GM21529 (cell line): ENCODE results near the gene USP32.

Source experiments
- ATAC-seq: cut with Tn5 transposase; IDR thresholded peaks from one replicate; pipeline ENCODE4 v1.9.1; 2021; ENCODE audit not compliant: unreplicated experiment

The USP32 gene

DNA sequence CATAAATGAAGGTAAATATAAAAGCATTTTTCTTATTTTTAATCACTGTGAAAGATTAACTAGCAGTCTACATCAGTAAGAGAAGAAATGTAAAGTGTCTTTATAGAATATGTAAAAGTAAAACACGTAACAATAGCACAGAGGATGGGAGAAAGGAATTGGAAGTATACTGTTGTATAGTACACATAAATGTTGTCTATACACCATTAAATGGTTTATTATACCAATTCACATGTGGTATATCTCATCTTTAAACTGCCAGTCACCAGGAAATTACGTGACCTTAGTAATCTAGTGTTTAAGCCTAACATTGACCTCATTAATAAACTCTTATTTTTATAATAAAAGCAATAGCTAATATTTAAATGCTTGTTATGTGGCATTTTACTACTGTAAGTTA lies 87.4 kb downstream of the USP32 start:
- no peak for ATAC-seq

DNA sequence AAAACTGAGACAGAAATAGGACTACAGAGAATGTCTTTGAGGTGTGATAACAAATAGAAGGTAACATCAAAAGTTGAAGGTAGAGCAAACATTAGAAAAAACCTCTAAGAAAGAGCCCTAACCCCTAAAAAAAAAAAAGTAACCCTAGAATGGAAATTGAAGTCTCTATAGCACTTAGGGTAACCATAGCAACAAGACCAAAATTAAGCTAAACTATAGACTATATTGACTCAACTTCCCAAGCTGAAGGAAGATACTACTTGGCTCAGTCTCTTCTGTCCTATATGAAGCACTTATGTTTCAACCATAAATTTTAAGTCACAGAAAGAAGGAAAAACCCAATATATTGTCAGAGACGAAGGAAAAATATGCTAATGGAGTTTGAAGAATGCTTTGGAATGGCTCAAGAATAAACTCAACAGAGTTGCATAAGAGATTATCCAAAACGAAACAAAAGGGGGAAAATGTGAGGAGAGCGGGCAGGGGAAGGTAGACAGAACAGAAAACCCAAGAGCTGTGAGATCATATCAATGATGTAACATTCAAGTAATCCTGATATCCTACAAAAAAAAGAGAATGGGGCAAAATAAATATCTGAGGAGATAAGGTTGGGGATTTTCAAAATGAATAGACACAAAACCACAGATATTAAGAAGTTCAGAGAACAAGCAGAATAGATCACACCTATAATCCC lies 88.4 kb downstream of the USP32 start:
- no peak for ATAC-seq

GRCh38 chr17:60301649-60302048 lies 90.3 kb downstream of the USP32 start:
- ATAC-seq, result no peak

DNA sequence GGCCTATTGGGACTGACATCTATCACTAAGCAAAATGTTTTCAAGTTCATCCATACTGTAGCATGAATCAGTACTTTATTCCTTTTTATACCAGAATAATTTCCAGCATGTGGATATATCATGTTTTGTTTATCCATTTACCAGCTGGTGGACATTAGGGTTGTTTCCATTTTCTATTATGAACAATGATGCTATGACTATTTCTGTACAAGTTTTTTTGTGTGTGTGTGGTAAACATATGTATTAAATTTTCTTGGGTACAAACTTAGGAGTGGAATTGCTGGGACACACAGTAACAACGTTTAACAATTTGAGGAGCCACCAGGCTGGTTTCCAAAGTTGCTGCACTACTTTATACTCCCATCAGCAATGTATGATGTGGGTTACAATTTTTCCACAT lies 91.0 kb downstream of the USP32 start:
- ATAC-seq, result no peak

- no peak for ATAC-seq
Observed at GRCh38 chr17:60300011-60300410, 91.9 kb downstream of the USP32 start.

DNA sequence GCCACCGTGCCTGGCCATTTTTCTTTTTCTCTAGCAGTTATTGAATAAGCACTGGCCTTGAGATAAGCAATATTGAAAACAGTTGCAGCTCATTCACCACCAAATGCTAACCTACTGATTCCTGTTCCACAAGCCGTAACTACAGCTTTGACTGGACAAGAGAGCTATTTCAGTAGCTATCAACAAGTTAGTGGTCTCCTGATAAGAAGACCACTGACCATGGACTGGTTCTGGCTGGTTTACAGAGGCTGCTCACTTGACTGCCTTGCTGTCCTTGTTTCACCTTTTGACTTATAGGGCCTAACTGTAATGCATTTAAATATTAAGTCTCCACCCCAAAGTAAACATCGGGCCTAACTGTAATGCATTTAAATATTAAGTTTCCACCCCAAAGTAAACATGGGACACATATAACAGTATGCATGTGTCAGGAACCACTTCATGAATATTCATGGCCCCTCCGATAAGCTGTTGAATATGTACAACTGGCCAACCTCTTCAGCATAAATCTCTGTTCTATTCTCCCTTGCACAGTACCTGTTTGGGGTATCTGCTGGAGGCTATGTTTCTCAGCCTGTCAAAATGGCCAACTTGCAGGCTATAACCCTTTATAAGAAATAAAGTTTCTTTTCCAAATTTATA lies 94.1 kb downstream of the USP32 start:
- ATAC-seq, result no peak

DNA sequence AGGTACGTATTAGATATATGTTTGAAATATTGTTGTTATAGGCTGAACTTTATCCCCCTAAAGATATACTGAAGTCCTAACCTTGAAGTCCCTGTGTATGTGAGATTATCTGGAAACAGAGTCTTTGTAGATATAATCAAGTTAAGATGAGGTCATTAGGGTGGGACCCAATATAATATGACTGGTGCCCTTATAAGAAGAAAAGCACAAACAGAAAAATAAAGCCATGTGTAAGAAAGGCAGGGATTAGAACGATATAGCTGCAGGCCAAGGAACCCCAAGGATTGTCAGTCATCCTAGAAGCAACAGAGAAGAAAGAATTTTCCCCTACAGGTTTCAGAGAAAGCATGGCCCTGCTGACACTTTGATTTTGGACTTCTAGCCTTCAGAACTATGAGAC lies 95.8 kb downstream of the USP32 start:
- ATAC-seq, result no peak

DNA sequence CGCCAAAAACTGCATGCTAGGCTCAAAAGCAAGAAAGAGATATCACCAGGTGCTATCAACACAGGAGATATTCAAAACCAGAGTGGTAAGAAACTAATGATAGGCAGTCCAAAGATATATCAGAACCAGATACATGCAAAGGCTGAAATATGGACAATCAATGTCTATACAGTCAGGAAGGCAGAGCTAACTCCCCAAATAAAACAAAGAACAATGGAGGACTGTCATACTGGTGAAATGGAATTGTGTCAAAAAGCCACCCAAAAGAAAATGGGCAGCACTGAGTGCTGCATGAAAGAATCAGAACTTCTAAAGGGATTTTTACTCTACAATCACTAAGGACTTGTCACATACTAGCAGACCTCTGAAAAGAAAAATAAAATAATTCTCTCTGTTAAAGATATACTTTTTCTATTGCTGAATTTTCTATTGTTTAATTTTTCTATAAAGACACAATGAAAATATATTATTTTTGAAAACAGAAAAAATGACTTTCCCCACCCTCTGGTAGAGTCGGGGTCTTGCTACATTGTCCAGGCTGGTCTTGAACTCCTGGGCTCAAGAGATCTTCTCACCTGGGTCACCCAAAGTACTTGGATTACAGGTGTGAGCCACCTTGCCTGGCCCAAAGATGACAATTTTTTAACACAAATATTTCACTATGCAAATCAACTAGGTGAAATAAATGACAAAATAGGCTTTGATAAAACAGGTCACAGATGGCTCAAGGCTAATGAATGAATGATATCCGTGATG lies 98.2 kb downstream of the USP32 start:
- ATAC-seq, result no peak

GRCh38 chr17:60292697-60293096 lies 99.2 kb downstream of the USP32 start:
- ATAC-seq, result no peak

GRCh38 chr17:60284709-60285108 lies 107.2 kb downstream of the USP32 start:
- no peak for ATAC-seq

DNA sequence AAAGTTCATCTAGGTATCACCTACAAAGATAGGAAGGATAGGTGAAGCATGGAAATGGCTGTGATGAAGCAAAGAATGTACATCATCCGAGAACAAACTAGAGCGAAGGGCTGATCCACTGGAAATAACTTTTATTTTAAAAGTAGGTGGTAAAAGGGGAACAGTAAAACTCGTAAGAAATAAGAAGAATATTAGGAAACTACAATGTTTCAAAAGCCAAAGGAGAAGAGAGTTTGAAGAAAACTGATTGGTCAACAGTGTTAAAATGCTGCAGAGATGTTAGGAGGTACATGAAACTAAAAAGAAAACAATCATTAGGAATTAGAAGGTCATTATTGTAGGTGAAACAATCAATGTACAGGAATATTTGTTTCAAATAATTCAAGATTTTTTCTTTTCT lies 108.1 kb downstream of the USP32 start:
- no peak for ATAC-seq

- no peak for ATAC-seq
Observed at GRCh38 chr17:60280673-60281072, 111.3 kb downstream of the USP32 start.

DNA sequence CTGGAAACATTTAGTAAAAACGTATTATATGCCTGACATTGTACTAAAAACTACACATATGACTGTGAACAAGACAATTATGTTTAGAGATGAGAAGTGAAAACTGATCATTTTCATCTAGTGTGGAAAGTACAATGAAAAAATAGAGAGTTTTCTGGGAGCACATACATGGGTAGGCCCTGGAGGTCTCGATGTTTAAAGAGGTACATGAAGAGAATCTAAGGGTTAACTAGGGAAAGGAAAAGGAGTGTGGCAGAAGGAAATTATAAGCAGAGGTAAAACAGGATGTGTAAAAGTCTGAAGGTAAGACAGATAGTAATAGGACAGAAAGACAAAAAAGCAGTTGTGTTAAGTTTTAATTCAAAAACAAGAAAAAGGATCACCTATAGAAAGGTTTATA lies 113.7 kb downstream of the USP32 start:
- no peak for ATAC-seq

DNA sequence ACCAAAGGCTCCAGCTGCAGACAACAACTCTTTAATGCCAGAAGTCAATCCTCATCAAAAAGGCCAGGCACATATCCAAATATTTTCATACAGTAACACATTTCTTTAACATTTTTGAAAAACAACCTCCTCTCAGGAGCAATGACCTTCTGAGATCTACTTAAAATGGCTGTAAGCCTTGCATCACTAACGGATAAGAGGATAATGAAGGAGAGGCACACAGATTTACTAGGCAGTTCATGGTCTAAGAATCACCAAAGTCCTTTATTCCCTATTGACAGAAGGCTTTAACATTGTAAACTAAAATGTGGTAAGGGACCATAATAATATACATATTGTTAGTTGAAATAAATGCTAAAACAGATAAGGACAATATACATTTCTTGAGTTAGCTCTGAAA lies 114.7 kb downstream of the USP32 start:
- ATAC-seq, result no peak

DNA sequence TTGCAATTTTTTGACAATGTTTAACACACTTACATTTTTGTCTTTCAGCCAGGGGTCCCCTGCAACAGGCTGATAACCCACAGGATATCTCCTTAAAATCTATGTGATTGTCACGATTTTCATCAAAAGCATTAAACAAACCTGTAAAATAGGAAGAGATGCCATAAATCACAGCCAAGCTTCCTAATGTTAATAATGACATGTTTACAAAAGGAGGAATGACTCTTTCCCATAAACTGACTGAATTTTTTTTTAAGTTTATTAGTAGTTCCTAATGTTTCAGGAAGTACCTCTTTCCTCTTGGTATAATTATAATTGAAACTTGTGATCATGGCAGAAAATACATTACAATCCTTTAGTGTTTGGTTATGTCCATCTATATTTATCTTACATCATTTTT lies 122.5 kb downstream of the USP32 start:
- no peak for ATAC-seq

DNA sequence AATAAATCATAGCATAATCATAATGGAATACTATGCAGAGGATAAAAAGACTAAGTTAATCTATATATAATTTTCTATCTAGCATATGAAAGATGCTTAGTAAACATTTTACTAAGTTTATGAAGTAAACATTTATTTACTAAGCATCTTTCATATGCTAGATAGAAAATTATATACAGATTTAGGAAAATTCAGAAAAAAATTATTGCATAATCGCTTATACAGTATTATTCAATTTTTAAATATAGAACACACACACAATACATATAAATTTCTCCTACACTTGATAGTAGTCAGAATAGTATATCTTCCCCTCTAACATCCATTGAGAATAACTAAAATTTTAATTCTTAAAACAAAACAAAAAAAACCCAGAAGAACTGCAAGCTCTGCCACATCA lies 131.4 kb downstream of the USP32 start:
- ATAC-seq, result no peak

DNA sequence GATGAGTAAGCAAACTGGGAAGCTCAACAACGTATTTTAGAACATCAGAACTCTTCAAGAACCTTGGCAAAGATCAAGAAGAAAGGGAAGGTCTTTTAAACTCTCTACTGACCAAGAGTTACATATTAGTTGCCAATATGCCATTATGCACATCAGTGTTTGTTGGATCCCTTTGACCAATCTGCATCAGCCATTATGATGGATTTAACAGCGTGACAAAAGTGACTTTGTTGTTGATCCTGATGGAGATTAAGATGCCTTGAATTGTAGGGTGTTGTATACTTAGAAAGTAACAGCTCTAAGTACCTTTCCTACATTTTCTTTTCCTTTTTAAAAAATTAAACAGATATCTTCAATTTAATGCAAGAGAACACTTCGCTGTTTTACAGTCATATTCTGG lies 133.6 kb downstream of the USP32 start:
- ATAC-seq, result no peak

- no peak for ATAC-seq
Observed at GRCh38 chr17:60256174-60256573, 135.8 kb downstream of the USP32 start.

- no peak for ATAC-seq
Observed at GRCh38 chr17:60253048-60253447, 138.9 kb downstream of the USP32 start.

- no peak for ATAC-seq
Observed at GRCh38 chr17:60252459-60252858, 139.5 kb downstream of the USP32 start.

- ATAC-seq, result no peak
Observed at GRCh38 chr17:60249290-60249826, 142.6 kb downstream of the USP32 start.
